Lower lobe of right lung (tissue), 2 donors: ENCODE data around the gene TMEM204. TPM values are rescaled to one million over a fixed set of nuclear protein-coding genes. Genes with fewer than 3 reads are reported as not detected.

Experiments used
- ATAC-seq, 2 donors: fragments of 200-7000 bp; cut with Tn5 transposase; one replicate each; pipeline ENCODE4 v1.9.1; 2020 to 2022; ENCODE audit warnings: mild to moderate bottlenecking in 2 of 2, moderate library complexity in 2 of 2
- DNase-seq: peaks from one replicate; pipeline ENCODE4 v3.0.0-alpha.2; 2020
- H3K27ac ChIP-seq: fragments of 200-600 bp; one replicate; pipeline ENCODE4 v1.8.0; 2022
- H3K27me3 ChIP-seq: fragments of 200-600 bp; one replicate; pipeline ENCODE4 v1.8.0; 2022; ENCODE audit warnings: low read depth
- H3K36me3 ChIP-seq: fragments of 200-600 bp; one replicate; pipeline ENCODE4 v1.8.0; 2022; ENCODE audit warnings: mild to moderate bottlenecking
- H3K4me1 ChIP-seq: fragments of 200-600 bp; one replicate; pipeline ENCODE4 v1.8.0; 2022
- H3K4me3 ChIP-seq: fragments of 200-600 bp; one replicate; pipeline ENCODE4 v1.8.0; 2022; ENCODE audit warnings: mild to moderate bottlenecking
- H3K9me3 ChIP-seq: fragments of 200-600 bp; one replicate; pipeline ENCODE4 v1.8.0; 2022
- CTCF ChIP-seq: fragments of 200-600 bp; IDR thresholded peaks from one replicate; pipeline ENCODE4 v1.8.0; 2022; ENCODE audit warnings: antibody characterized with exemption, mild to moderate bottlenecking
- intact Hi-C: fragments of 100-400 bp; cut with DNase I; formaldehyde crosslinking; loops from one replicate; pipeline ENCODE4 v1.11.0; 2022
- total RNA-seq: library from RNA; stranded (reverse); fragmentation: NEBNext Ultra II Directional; extraction: Animal tissue kit (Norgen Biotek cat#: 25700); gene quantifications from one replicate; pipeline ENCODE4 v1.2.1, GENCODE V29; 2021
- donor health status: DM: no; HTN: yes; CAD: no; lungs with severe emphysema.

Gene TMEM204
- total RNA-seq, 1 donor from 2014 or later = 63.1 TPM

- no peak for ATAC-seq
- Histone ChIP-seq H3K4me3 (peak overlapping the region; percentile 29), H3K27me3 (no peaks in the 10 kb centered on the region), H3K9me3 (no peaks in the 10 kb centered on the region), H3K36me3 (peaks cover 76% of the 10 kb centered on the region), H3K4me1 (peaks cover 100% of the 10 kb centered on the region), H3K27ac (peak overlapping the region; percentile 86)
- intact Hi-C loops = no loop called here
- DNase-seq = no peak
- no peak for TF ChIP-seq CTCF
These were observed 13.0 kb downstream of the TMEM204 start for GRCh38 chr16:1546430-1546829.

GRCh38 chr16:1548233-1548632 is 14.8 kb downstream of the TMEM204 start:
- Histone ChIP-seq H3K4me1 (peaks cover 92% of the 10 kb centered on the region), H3K4me3 (no peak overlapping the region)

GRCh38 chr16:1548727-1549126 is 15.3 kb downstream of the TMEM204 start:
- H3K27ac ChIP-seq = peak overlapping the region; percentile 67

More at GRCh38 chr16:1548233-1548632, 14.8 kb downstream of the TMEM204 start:
- H3K27me3 ChIP-seq = no peaks in the 10 kb centered on the region
- H3K9me3 ChIP-seq = no peaks in the 10 kb centered on the region
- H3K27ac ChIP-seq = peak overlapping the region; percentile 67
- H3K36me3 ChIP-seq = peaks cover 76% of the 10 kb centered on the region
- no peak for TF ChIP-seq CTCF
- DNase-seq (no peak), ATAC-seq (no peak)
- intact Hi-C loops = no loop called here

GRCh38 chr16:1550069-1550468 is 16.6 kb downstream of the TMEM204 start:
- Histone ChIP-seq H3K9me3 (no peaks in the 10 kb centered on the region), H3K27me3 (no peaks in the 10 kb centered on the region), H3K36me3 (peaks cover 90% of the 10 kb centered on the region), H3K27ac (peak overlapping the region; percentile 41), H3K4me3 (no peak overlapping the region), H3K4me1 (peaks cover 74% of the 10 kb centered on the region)
- ATAC-seq (no peak), DNase-seq (no peak)
- no peak for TF ChIP-seq CTCF
- intact Hi-C loops = no loop called here

More at GRCh38 chr16:1548727-1549126, 15.3 kb downstream of the TMEM204 start:
- H3K4me1 ChIP-seq = peaks cover 87% of the 10 kb centered on the region
- TF ChIP-seq CTCF = no peak
- H3K4me3 ChIP-seq = no peak overlapping the region
- no peaks in the 10 kb centered on the region for H3K27me3 ChIP-seq
- intact Hi-C loops = no loop called here
- no peaks in the 10 kb centered on the region for H3K9me3 ChIP-seq
- DNase-seq = no peak
- peaks cover 77% of the 10 kb centered on the region for H3K36me3 ChIP-seq
- no peak for ATAC-seq

GRCh38 chr16:1550696-1551095 is 17.2 kb downstream of the TMEM204 start:
- H3K4me3 ChIP-seq = no peak overlapping the region
- H3K4me1 ChIP-seq = peaks cover 67% of the 10 kb centered on the region

More at GRCh38 chr16:1550696-1551095, 17.2 kb downstream of the TMEM204 start:
- Histone ChIP-seq H3K9me3 (no peaks in the 10 kb centered on the region), H3K27ac (peak overlapping the region; percentile 41), H3K27me3 (no peaks in the 10 kb centered on the region), H3K36me3 (peaks cover 96% of the 10 kb centered on the region)
- DNase-seq = no peak
- TF ChIP-seq CTCF = no peak
- ATAC-seq = no peak
- intact Hi-C loops = no loop called here
